HCT116 (cell line): ENCODE results near the gene GALNT16. TPM values are rescaled to one million over a fixed set of nuclear protein-coding genes. Genes with fewer than 3 reads are reported as not detected.
"Not testable (repeated sequence)": the region's sequence is repeated elsewhere in the genome, so short reads cannot be mapped to it uniquely, and the experiment has no call there.

Experiments used
- ATAC-seq: fragments of 200-7000 bp; cut with Tn5 transposase; 2 replicates; pipeline ENCODE4 v1.9.1; 2020; ENCODE audit warnings: mild to moderate bottlenecking, moderate library complexity
- Bru-seq: library from RNA; stranded (reverse); fragments of 400-500 nt; gene quantifications from one replicate; lab custom pipeline; 2021; lab: Mats Ljungman, UMichigan
- BruChase-seq, 2 experiments: library from RNA; stranded (reverse); fragments of 400-500 nt; gene quantifications; one replicate each; lab custom pipeline; 2021; lab: Mats Ljungman, UMichigan
- BruUV-seq: library from RNA; stranded (reverse); fragments of 400-500 nt; replicated peaks from 2 replicates; lab custom pipeline; 2021; lab: Mats Ljungman, UMichigan
- CTCF ChIA-PET: fragments of 300-600 bp; sonication (Branson Sonifier 250); formaldehyde crosslinking; loops from one replicate; lab custom pipeline; 2021; ENCODE audit warnings: antibody characterized with exemption; lab: Charles Lee
- POLR2A ChIA-PET: fragments of 300-600, 350-600 bp; sonication (Branson Sonifier 250); formaldehyde crosslinking; loops from one replicate; lab custom pipeline; 2021; ENCODE audit warnings: antibody characterized with exemption; lab: Charles Lee
- RAD21 ChIA-PET, 2 experiments: fragments of 300-600 bp; sonication (Branson Sonifier 250); formaldehyde crosslinking; loops; one replicate each; lab custom pipeline; 2023; ENCODE audit warnings: low total read pairs in 2 of 2; ENCODE audit not compliant: uncharacterized antibody in 2 of 2, unreplicated experiment in 2 of 2, low non-redundant PET in 1 of 2; lab: Charles Lee
- DNase-seq: peaks from one replicate; pipeline ENCODE4 v3.0.0-alpha.2; 2010; ENCODE audit warnings: low read depth, low spot score
- H2AFZ ChIP-seq: fragments of 200-600 bp; shearing (Covaris generic), sonication (generic); 2 replicates; pipeline ENCODE4 v1.6.1; 2017; ENCODE audit warnings: low read depth, mixed run types, mixed read lengths, antibody characterized with exemption, low read length; ENCODE audit not compliant: poor library complexity, severe bottlenecking
- H3K27ac ChIP-seq: 2 replicates; pipeline ENCODE4 v1.5.1; 2012; ENCODE audit warnings: low read depth, low read length
- H3K27me3 ChIP-seq: fragments of 200-600 bp; sonication (generic); 2 replicates; pipeline ENCODE4 v1.6.1; 2016; ENCODE audit warnings: mixed run types, low read length, mixed read lengths; ENCODE audit not compliant: insufficient read depth
- H3K36me3 ChIP-seq, 2 experiments: fragments of 200-500 bp in 1 of 2; fragments of 200-600 bp in 1 of 2; sonication (Bioruptor generic) in 1 of 2; sonication (generic) in 1 of 2; 2 replicates each; pipeline versions ENCODE4 v1.5.1 to v1.6.1; 2014 to 2016; ENCODE audit warnings: low read length in 2 of 2, inconsistent platforms in 1 of 2, mixed read lengths in 1 of 2, mixed run types in 1 of 2; ENCODE audit not compliant: insufficient read depth in 2 of 2, control insufficient read depth in 1 of 2
- H3K4me1 ChIP-seq, 2 experiments: fragments of 200-600 bp in 1 of 2; sonication (generic) in 1 of 2; 2 replicates each; pipeline versions ENCODE4 v1.5.1 to v1.6.1; 2012 to 2017; ENCODE audit warnings: low read length in 2 of 2, inconsistent platforms in 1 of 2, mild to moderate bottlenecking in 1 of 2, mixed read lengths in 1 of 2, mixed run types in 1 of 2, moderate library complexity in 1 of 2; ENCODE audit not compliant: insufficient read depth in 2 of 2, control insufficient read depth in 1 of 2
- H3K4me2 ChIP-seq: fragments of 200-600 bp; sonication (generic); 2 replicates; pipeline ENCODE4 v1.6.1; 2017; ENCODE audit warnings: mixed run types, low read length, mixed read lengths
- H3K4me3 ChIP-seq, 2 experiments: fragments of 200-600 bp in 1 of 2; sonication (generic) in 1 of 2; replicated peaks in 1 of 2; 2 replicates each; pipeline ENCODE4 v1.5.1; 2011 to 2016; ENCODE audit warnings: low read length in 2 of 2, control low read depth in 1 of 2, low read depth in 1 of 2, mild to moderate bottlenecking in 1 of 2, mixed read lengths in 1 of 2, mixed run types in 1 of 2
- H3K79me2 ChIP-seq: fragments of 200-600 bp; sonication (generic); 2 replicates; pipeline ENCODE4 v1.6.1; 2017; ENCODE audit warnings: mild to moderate bottlenecking, mixed run types, low read length, moderate library complexity, mixed read lengths; ENCODE audit not compliant: insufficient read depth
- H3K9ac ChIP-seq: fragments of 200-600 bp; sonication (generic); 2 replicates; pipeline ENCODE4 v1.6.1; 2016; ENCODE audit warnings: low read length, mixed read lengths
- H3K9me2 ChIP-seq: fragments of 200-600 bp; sonication (generic), shearing (Covaris generic); 2 replicates; pipeline ENCODE4 v1.6.1; 2017; ENCODE audit warnings: mixed run types, mild to moderate bottlenecking, moderate library complexity; ENCODE audit not compliant: insufficient read depth
- H3K9me3 ChIP-seq, 2 experiments: fragments of 200-500 bp in 1 of 2; fragments of 200-600 bp in 1 of 2; sonication (Bioruptor generic) in 1 of 2; sonication (generic) in 1 of 2; 2 replicates each; pipeline ENCODE4 v1.6.1; 2014 to 2017; ENCODE audit warnings: low read length in 2 of 2, mixed read lengths in 2 of 2, inconsistent platforms in 1 of 2, low read depth in 1 of 2, mild to moderate bottlenecking in 1 of 2, mixed run types in 1 of 2, moderate library complexity in 1 of 2; ENCODE audit not compliant: control insufficient read depth in 1 of 2, insufficient read depth in 1 of 2
- H4K20me1 ChIP-seq: fragments of 200-600 bp; sonication (generic), shearing (Covaris generic); 2 replicates; pipeline ENCODE4 v1.6.1; 2017; ENCODE audit warnings: mixed run types, mild to moderate bottlenecking, moderate library complexity; ENCODE audit not compliant: insufficient read depth
- ATF3 ChIP-seq: IDR thresholded peaks from 2 replicates; pipeline ENCODE4 v1.6.1; 2012
- EGR1 ChIP-seq: IDR thresholded peaks from 2 replicates; pipeline ENCODE4 v1.6.1; 2012; ENCODE audit warnings: low read depth
- EZH2 ChIP-seq: fragments of 200-600 bp; sonication (generic); IDR thresholded peaks from 2 replicates; pipeline ENCODE4 v1.6.1; 2017; ENCODE audit warnings: antibody characterized with exemption, mixed run types
- EZH2phosphoT487 ChIP-seq: fragments of 200-600 bp; IDR thresholded peaks from 2 replicates; pipeline ENCODE4 v1.6.1; 2018; ENCODE audit warnings: antibody characterized with exemption, borderline replicate concordance
- SRF ChIP-seq: IDR thresholded peaks from 2 replicates; pipeline ENCODE4 v1.6.1; 2012; ENCODE audit warnings: low read depth
- ZNF274 ChIP-seq: fragments of 200-500 bp; sonication (Bioruptor generic); IDR thresholded peaks from 2 replicates; pipeline ENCODE4 v1.6.1; 2014; ENCODE audit warnings: mild to moderate bottlenecking, low read depth, low read length, inconsistent platforms
- intact Hi-C: fragments of 100-400 bp; cut with micrococcal nuclease; formaldehyde crosslinking; loops from 2 replicates; pipeline ENCODE4 v1.10.0; 2022
- long read RNA-seq: library from polyadenylated mRNA; unstranded; transcript quantifications from one replicate; pipeline ENCODE4 v2.0.0, GENCODE V29; 2021; ENCODE audit not compliant: unreplicated experiment
- polyA plus RNA-seq: library from polyadenylated mRNA; unstranded; fragments of >200 nt; gene quantifications from 2 replicates; pipeline ENCODE4 v1.2.1, GENCODE V29; 2012; ENCODE audit warnings: missing spikeins
- total RNA-seq: library from RNA; stranded (reverse); gene quantifications from one replicate; pipeline ENCODE4 v1.2.1, GENCODE V29; 2021; ENCODE audit not compliant: unreplicated experiment

GALNT16 gene
- total RNA-seq (0.32 TPM), Bru-seq, nascent RNA (percentile 20 among the genes with signal in this experiment), BruChase-seq, experiment 1, labeled RNA remaining after a 6-hour chase (percentile 30 among the genes with signal in this experiment), BruChase-seq, experiment 2, labeled RNA remaining after a 2-hour chase (percentile 28 among the genes with signal in this experiment)
- polyA plus RNA-seq = 0.05 TPM in 1 of 2 replicates, not detected in the other
- long read RNA-seq = 0 reads

GRCh38 chr14:69259527-69260189 lies at the start of gene GALNT16:
GALNT16 (plus strand) TSS chr14:69260158; CDS start chr14:69260291, 133 bp downstream.
- intact Hi-C loops = no loop called here
- peaks cover 0 to 5% of the 10 kb centered on the region in 2 experiments; a peak in 2 of 4 replicates for H3K4me1 ChIP-seq
- CTCF ChIA-PET = no interaction called here
- ATAC-seq = no peak
- H3K9me3 ChIP-seq = no peaks in the 10 kb centered on the region
- no peak for TF ChIP-seq ATF3
- TF ChIP-seq SRF = no peak
- TF ChIP-seq, all 23 proteins: peak for 0
- no peaks in the 10 kb centered on the region for H3K36me3 ChIP-seq
- peaks cover 10% of the 10 kb centered on the region; the same call in 1 of the 2 replicates for H3K27me3 ChIP-seq
- no peak within 1 kb of the TSS for H3K4me3 ChIP-seq
- no TSS peak for BruUV-seq
- H4K20me1 ChIP-seq = no peaks in the 10 kb centered on the region
- DNase-seq = no peak
- ChIA-PET RAD21 (no interaction called here), POLR2A (no interaction called here)
- no peak within 1 kb of the TSS for H3K27ac ChIP-seq
- H2AFZ ChIP-seq = no peak within 1 kb of the TSS
- H3K9me2 ChIP-seq = no peaks in the 10 kb centered on the region
- H3K9ac ChIP-seq = no peak within 1 kb of the TSS
- H3K79me2 ChIP-seq = no peaks in the 10 kb centered on the region
- no peak within 1 kb of the TSS for H3K4me2 ChIP-seq

GRCh38 chr14:69214393-69214792 lies 45.6 kb upstream of the GALNT16 start:
- CTCF ChIA-PET = no interaction called here
- TF ChIP-seq ZNF274 (no peak), EZH2 (no peak), EZH2phosphoT487 (no peak), EGR1 (no peak)
- RAD21 ChIA-PET = no interaction called here

GRCh38 chr14:69217663-69218062 lies 42.3 kb upstream of the GALNT16 start:
- H3K27me3 ChIP-seq, H4K20me1 ChIP-seq, H3K36me3 ChIP-seq, intact Hi-C loops, RAD21 ChIA-PET, POLR2A ChIA-PET, ATAC-seq, H3K4me3 ChIP-seq, H3K4me2 ChIP-seq, H2AFZ ChIP-seq, H3K9me2 ChIP-seq, H3K27ac ChIP-seq, H3K4me1 ChIP-seq, BruUV-seq, H3K9me3 ChIP-seq, DNase-seq, CTCF ChIA-PET, H3K9ac ChIP-seq, H3K79me2 ChIP-seq: not testable (repeated sequence)

More at GRCh38 chr14:69214393-69214792, 45.6 kb upstream of the GALNT16 start:
- POLR2A ChIA-PET = no interaction called here
- Histone ChIP-seq H3K9ac (no peak overlapping the region), H3K27ac (no peak overlapping the region), H3K4me1 (no peaks in the 10 kb centered on the region), H3K36me3 (no peaks in the 10 kb centered on the region), H3K79me2 (no peaks in the 10 kb centered on the region), H2AFZ (no peak overlapping the region), H3K27me3 (no peaks in the 10 kb centered on the region), H3K9me2 (no peaks in the 10 kb centered on the region), H3K9me3 (no peaks in the 10 kb centered on the region), H4K20me1 (no peaks in the 10 kb centered on the region), H3K4me3 (no peak overlapping the region), H3K4me2 (no peak overlapping the region)
- ATAC-seq (no peak), DNase-seq (no peak)
- no TSS peak for BruUV-seq
- intact Hi-C loops = no loop called here
